ENCODE measurements around the gene SOX1. TPM values are rescaled to one million over a fixed set of nuclear protein-coding genes. Genes with fewer than 3 reads are reported as not detected.

The SOX1 gene
- total and polyA plus RNA-seq, 4 donors, result not detected

- Histone ChIP-seq H3K4me3 (ENCODE audit: low read depth in 1 of 3, low read length in 3 of 3) (no peak overlapping the region), H3K36me3 (ENCODE audit: control insufficient read depth in 4 of 4, insufficient read depth in 3 of 4, low read depth in 1 of 4, low read length in 3 of 4) (no peaks in the 10 kb centered on the region), H3K9me3 (ENCODE audit: control insufficient read depth in 4 of 4, low read length in 3 of 4) (no peaks in the 10 kb centered on the region), H3K9ac (ENCODE audit: low read depth in 1 of 2, low read length in 2 of 2) (no peak overlapping the region), H3K27me3 (ENCODE audit: control insufficient read depth in 4 of 4, insufficient read depth in 4 of 4, low read length in 3 of 4) (peaks cover 5 to 45% (median 16%) of the 10 kb centered on the region in 4 donors), H3K4me1 (ENCODE audit: control insufficient read depth in 4 of 4, insufficient read depth in 4 of 4, low read length in 3 of 4) (peaks cover 0 to 22% (median 16%) of the 10 kb centered on the region in 4 donors), H3K27ac (ENCODE audit: low read depth in 1 of 2, low read length in 2 of 2) (no peak overlapping the region)
- no peak for DNase-seq (ENCODE audit: low spot score)
- TF ChIP-seq HNF4G (IDR thresholded peaks at IDR 0.05) (no peak), MAX (IDR thresholded peaks at IDR 0.05) (no peak), JUND (IDR thresholded peaks at IDR 0.05) (no peak), EGR1 (IDR thresholded peaks at IDR 0.05; ENCODE audit: low read depth in 2 of 2) (no peak), ATF3 (IDR thresholded peaks at IDR 0.05) (no peak), YY1 (IDR thresholded peaks at IDR 0.05) (no peak), FOXA1 (IDR thresholded peaks at IDR 0.05) (no peak), FOXA2 (IDR thresholded peaks at IDR 0.05) (no peak), SP1 (IDR thresholded peaks at IDR 0.05) (no peak)
- TF ChIP-seq, protein P1, sequence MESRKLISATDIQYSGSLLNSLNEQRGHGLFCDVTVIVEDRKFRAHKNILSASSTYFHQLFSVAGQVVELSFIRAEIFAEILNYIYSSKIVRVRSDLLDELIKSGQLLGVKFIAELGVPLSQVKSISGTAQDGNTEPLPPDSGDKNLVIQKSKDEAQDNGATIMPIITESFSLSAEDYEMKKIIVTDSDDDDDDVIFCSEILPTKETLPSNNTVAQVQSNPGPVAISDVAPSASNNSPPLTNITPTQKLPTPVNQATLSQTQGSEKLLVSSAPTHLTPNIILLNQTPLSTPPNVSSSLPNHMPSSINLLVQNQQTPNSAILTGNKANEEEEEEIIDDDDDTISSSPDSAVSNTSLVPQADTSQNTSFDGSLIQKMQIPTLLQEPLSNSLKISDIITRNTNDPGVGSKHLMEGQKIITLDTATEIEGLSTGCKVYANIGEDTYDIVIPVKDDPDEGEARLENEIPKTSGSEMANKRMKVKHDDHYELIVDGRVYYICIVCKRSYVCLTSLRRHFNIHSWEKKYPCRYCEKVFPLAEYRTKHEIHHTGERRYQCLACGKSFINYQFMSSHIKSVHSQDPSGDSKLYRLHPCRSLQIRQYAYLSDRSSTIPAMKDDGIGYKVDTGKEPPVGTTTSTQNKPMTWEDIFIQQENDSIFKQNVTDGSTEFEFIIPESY (IDR thresholded peaks at IDR 0.05), result no peak
- WGBS, result 5% methylated on average over 10 of the region's 10 CpGs
Measured at GRCh38 chr13:112054616-112055015, 12.3 kb upstream of the SOX1 start.

GRCh38 chr13:112055036-112055914 lies 11.7 kb upstream of the SOX1 start:
- no peak overlapping the region for H3K27ac ChIP-seq (ENCODE audit: low read depth in 1 of 2, low read length in 2 of 2)
- H3K27me3 ChIP-seq (ENCODE audit: control insufficient read depth in 4 of 4, insufficient read depth in 4 of 4, low read length in 3 of 4), result peaks cover 5 to 45% (median 20%) of the 10 kb centered on the region in 4 donors
- DNase-seq (ENCODE audit: low spot score), result no peak
- H3K36me3 ChIP-seq (ENCODE audit: control insufficient read depth in 4 of 4, insufficient read depth in 3 of 4, low read depth in 1 of 4, low read length in 3 of 4), result no peaks in the 10 kb centered on the region
- no peaks in the 10 kb centered on the region for H3K9me3 ChIP-seq (ENCODE audit: control insufficient read depth in 4 of 4, low read length in 3 of 4)
- no peak overlapping the region for H3K9ac ChIP-seq (ENCODE audit: low read depth in 1 of 2, low read length in 2 of 2)
- WGBS, result 4% methylated on average over 50 of the region's 50 CpGs
- no peak for TF ChIP-seq EGR1 (IDR thresholded peaks at IDR 0.05; ENCODE audit: low read depth in 2 of 2)
- TF ChIP-seq TAF1 (conservative IDR thresholded peaks at IDR 0.05), result no peak
- no peak for TF ChIP-seq GABPA (IDR thresholded peaks at IDR 0.05 in 1 of 2, conservative IDR thresholded peaks at IDR 0.05 in 1 of 2)
- TF ChIP-seq YY1 (IDR thresholded peaks at IDR 0.05), result no peak
- TF ChIP-seq JUND (IDR thresholded peaks at IDR 0.05), result no peak
- TF ChIP-seq RXRA (IDR thresholded peaks at IDR 0.05), result no peak
- TF ChIP-seq CTCF (IDR thresholded peaks at IDR 0.05; ENCODE audit: low read depth, low read length, missing input control), result no peak
- no peak for TF ChIP-seq HNF4A (conservative IDR thresholded peaks at IDR 0.05)
- H3K4me1 ChIP-seq (ENCODE audit: control insufficient read depth in 4 of 4, insufficient read depth in 4 of 4, low read length in 3 of 4), result peaks cover 0 to 22% (median 16%) of the 10 kb centered on the region in 4 donors
- no peak overlapping the region for H3K4me3 ChIP-seq (ENCODE audit: low read depth in 1 of 3, low read length in 3 of 3)
